NOMO-1 treated with dmso at 0.1 percent for 144 hours (cell line): ENCODE measurements around the gene SMPDL3A.
"Not testable (repeated sequence)": the region's sequence is repeated elsewhere in the genome, so short reads cannot be mapped to it uniquely, and the experiment has no call there.

ENCODE experiments used
- DNase-seq: peaks from one replicate; lab custom pipeline; 2025; ENCODE audit not compliant: unreplicated experiment; lab: John Stamatoyannopoulos, UW

The SMPDL3A gene

GRCh38 chr6:122789182-122790027 lies at the start of gene SMPDL3A:
Gene SMPDL3A (plus strand): TSS chr6:122789258. CDS start chr6:122789347, 89 bp downstream.
- peak; percentile 69 for DNase-seq

- no peak for DNase-seq
Measured at GRCh38 chr6:122740091-122740490, 49.0 kb upstream of the SMPDL3A start.

GRCh38 chr6:122740936-122741335 lies 48.1 kb upstream of the SMPDL3A start:
- no peak for DNase-seq

- DNase-seq, result not testable (repeated sequence)
Measured at GRCh38 chr6:122744247-122744646, 44.8 kb upstream of the SMPDL3A start.

GRCh38 chr6:122744856-122745255 lies 44.2 kb upstream of the SMPDL3A start:
- DNase-seq, result not testable (repeated sequence)

GRCh38 chr6:122746688-122747087 lies 42.4 kb upstream of the SMPDL3A start:
- DNase-seq, result no peak

- DNase-seq, result peak; percentile 69
Measured at GRCh38 chr6:122747573-122747972, 41.5 kb upstream of the SMPDL3A start.

GRCh38 chr6:122748945-122749344 lies 40.1 kb upstream of the SMPDL3A start:
- DNase-seq, result not testable (repeated sequence)

GRCh38 chr6:122749451-122750050 lies 39.5 kb upstream of the SMPDL3A start:
- DNase-seq, result no peak

GRCh38 chr6:122751326-122751725 lies 37.7 kb upstream of the SMPDL3A start:
- no peak for DNase-seq

- DNase-seq, result peak; percentile 50
Measured at GRCh38 chr6:122752459-122752858, 36.6 kb upstream of the SMPDL3A start.

GRCh38 chr6:122753000-122753687 lies 35.9 kb upstream of the SMPDL3A start:
- DNase-seq, result no peak

- DNase-seq, result no peak
Measured at GRCh38 chr6:122753688-122754056, 35.4 kb upstream of the SMPDL3A start.

GRCh38 chr6:122754191-122754731 lies 34.8 kb upstream of the SMPDL3A start:
- no peak for DNase-seq

- no peak for DNase-seq
Measured at GRCh38 chr6:122755901-122756300, 33.2 kb upstream of the SMPDL3A start.

GRCh38 chr6:122758927-122759334 lies 30.1 kb upstream of the SMPDL3A start:
- peak; percentile 34 for DNase-seq

GRCh38 chr6:122760330-122760729 lies 28.7 kb upstream of the SMPDL3A start:
- DNase-seq, result no peak

- no peak for DNase-seq
Measured at GRCh38 chr6:122766256-122766655, 22.8 kb upstream of the SMPDL3A start.

- peak; percentile 88 for DNase-seq
Measured at GRCh38 chr6:122770835-122771601, 18.0 kb upstream of the SMPDL3A start.

- DNase-seq, result no peak
Measured at GRCh38 chr6:122772724-122773415, 16.2 kb upstream of the SMPDL3A start.
